HG03469 (cell line): Measurements from ENCODE around the gene ECE1.

Experiments used
- ATAC-seq: cut with Tn5 transposase; IDR thresholded peaks from one replicate; pipeline ENCODE4 v1.9.1; 2021; ENCODE audit warnings: mild to moderate bottlenecking, moderate library complexity, moderate number of reproducible peaks; ENCODE audit not compliant: unreplicated experiment

ECE1 gene

DNA sequence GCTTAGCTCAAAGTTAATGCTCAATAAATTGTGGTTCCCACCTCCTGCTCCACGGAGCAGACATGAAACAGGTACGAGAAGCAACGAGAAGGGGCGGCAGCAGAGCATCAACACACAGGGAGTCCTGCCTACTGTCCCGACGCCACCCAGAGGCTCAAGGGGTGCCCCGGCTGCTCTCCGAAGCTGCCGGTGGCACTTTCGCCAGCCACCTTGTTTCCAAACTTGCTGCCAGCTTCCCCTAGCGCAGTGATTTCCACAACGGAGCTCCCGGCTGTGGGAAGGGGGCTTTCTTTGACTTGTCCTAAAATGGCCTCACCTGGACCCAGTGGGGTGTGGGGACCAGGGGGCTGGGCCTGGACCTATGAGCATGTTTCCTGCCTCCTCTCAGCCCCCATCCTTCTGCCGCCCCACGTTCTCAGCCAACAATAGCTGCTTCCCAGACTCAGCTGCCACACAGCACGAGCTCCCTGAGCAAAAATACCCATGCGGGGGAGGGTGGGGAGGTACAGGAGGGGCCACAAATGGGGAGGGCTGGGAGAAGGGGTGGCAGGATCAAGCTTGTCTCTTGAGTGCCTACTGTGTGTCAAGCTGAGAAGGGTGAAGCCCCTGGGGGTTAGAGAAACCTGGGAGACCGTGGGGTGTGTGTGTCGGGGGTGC, 35.6 kb upstream of the ECE1 start:
- no peak for ATAC-seq

DNA sequence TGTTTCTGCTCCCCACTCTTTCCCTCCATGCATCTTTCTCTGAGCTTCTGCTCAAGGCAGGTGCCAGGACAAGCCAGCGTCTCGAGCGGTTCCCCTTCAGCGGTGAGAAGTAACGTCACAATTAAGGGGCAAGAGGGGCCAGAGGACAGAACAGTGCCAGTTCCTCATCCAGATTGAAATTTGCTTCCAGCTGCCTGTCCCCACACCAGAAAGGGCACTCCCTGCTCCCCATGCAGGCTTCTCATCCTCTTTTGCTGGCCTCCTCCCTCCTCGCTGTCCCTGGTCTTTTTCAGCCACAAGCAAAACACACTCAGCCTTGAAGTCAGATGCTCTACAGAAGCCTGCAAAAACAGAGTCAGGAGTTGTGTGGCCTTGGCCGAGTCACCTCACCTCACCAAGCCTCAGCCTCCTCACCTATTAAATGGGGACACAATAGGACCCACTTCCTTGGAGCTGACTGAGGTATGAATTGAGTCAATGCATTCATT, 35.0 kb upstream of the ECE1 start:
- no peak for ATAC-seq

DNA sequence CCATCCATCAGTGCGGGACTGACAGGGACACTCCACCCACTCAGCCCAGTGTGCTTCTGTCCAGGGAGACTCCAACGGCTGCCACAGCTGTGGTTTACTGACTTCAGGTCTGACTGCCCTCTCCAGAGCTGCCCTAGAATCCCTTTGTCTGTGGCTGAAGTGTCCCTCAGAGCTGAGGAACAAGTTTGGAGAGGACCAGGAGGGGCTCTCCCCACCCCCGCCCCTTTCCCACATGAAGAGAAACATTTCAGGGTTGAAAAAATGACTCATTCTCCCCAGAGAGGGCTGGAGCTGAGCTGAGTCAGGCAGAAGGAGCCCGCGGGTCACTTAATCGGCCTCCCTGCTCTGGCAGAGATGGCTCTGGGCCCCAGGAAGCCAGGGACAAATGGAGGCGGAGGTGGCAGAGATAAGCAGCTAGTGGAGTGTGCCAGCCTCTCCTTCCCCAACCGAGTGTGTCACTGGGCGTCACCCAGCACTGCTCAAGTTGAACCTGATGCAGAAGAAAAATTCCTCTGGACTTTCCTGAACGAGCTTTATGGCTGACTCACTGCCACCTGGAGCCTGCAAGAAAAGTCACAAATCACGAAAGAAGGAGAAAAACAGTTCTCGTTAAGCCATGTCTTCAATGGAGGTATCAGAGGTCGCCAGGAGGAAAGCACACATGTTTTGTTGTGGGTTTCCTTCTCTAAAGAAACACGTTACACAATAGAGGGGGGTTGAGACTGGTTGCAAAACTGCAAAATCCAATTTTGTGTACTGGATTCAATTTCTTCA, 34.3 kb upstream of the ECE1 start:
- ATAC-seq, result no peak

DNA sequence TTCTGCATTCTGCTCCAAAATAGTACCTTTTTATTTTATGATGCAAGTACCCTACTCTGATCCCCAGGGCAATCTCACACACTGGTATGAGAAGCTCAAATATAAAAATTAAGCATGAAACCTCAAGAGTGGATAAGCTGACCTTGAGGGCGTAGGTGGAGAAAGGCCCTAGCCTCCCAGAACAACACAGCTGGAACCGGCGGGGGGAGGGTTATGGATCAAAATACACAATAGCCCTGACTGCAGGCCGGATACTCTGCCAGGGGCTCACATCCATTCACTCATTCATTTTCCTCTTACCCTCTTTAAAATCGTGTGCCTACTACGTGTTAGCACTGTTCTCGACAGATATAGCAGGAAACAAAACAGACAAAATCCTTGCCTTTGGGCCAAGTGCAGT, 32.8 kb upstream of the ECE1 start:
- ATAC-seq, result no peak

DNA sequence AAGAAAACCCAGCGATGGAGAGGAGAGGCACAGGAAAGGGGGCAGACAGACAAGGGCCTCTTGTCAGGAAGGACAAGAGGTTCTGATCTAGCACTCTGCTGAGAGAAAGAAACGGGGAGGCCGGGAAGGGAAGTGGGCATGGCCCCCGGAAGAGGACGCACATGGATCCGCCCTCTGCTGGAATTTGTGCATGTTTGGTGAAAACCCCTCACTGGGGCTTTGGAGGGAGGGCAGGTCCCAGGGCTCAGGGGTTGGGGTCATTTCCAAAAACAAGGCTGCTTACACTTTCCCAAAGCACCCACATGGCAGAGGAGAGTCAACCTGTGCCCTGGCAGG, 32.4 kb upstream of the ECE1 start:
- ATAC-seq, result no peak

GRCh38 chr1:21321963-21322680, 31.9 kb upstream of the ECE1 start:
- no peak for ATAC-seq

DNA sequence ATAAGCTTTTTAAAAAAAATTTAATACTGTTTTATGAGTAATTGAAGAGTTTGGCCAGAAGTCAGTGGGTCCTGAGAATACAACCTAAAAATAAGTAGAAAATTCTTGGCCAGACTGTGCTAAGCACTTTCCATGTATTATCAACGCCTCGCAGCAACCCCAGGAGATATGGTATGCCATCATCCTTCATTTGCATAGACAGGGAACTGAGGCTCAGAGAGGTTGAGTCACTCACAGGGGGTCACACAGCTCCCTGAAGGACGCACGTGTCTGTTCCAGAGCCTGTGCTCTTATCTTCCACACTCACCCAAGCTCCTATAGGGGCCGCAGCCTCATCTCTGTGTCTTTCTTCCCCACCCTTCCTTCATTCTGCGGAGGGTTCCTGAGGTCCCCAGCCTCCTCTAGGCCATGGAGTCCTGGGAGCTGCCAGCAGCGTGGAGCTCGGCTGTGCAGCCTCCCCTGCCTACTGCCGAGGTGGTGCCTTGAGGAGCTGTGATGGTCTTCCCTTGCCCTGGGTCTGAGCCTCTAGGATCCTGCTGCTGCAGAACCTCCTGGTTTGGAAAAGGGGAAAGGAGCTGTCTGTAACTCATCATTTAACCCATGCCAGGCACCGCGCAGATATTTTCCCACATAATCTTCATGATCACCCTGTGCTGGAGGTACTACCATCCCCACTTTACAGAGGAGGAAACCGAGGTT, 30.3 kb upstream of the ECE1 start:
- ATAC-seq, result no peak

DNA sequence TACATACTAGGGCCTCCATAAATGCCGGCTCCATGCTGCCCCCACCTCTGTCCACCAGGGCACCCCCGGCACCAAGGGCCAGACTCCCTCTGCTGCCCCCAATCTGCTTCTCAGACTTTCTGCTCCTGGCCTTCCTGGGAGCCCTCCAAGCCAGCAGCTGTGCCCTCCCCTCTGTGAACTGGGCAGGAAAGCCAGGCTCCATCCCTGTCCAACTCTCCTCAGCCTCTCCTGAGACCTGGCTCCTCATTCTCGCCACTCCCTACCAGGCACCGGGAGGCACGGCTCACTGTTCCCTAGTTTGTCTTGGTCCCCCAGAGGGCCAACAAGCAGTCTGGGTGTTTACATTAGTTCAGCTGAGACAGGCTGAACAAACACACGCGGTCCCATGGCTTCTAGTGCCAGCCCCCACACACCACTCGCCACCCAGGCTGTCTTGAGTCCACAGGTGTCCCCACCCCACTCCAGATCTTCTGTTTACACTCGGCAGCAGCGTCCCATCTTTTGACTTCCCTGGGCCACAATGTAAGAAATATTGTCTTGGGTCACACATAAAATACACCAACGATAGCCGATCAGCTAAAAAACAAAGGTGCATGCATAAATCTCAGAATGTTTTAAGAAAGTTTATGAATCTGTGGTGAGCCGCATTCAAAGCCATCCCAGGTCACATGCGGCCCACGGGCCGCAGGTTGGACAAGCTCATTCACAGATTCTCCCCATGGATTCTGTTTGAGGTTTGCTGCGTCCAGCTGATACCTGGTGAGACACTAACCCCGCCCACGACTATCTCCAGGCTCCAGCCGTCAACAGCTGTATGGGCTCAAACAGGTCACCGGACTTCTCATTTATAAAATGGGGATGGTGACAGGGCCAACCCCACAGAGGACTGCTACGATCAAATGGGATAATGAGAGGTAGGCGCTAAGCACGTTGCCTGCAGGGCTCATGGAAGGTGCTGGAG, 29.5 kb upstream of the ECE1 start:
- no peak for ATAC-seq

DNA sequence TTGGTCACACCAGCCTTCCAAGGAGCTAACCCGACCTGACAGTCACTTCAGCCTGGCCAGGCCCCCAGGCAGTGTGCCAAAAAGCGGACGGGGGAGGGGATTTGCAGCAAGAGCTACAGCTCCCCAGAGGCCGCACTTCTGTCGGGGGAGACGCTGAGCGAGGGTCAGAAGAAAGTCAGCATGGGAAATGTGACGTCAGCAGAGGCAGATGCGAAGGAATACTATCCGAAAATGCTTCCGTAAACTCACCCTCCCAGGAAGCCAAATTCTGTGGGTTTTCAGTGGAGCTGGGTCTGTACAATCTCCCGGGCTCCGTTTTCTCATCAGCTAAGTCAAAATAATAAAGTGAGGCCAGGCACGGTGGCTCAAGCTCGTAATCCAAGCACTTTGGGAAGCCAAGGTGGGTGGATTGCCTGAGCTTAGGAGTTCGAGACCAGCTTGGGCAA, 28.5 kb upstream of the ECE1 start:
- ATAC-seq, result no peak

GRCh38 chr1:21318057-21318713, 27.9 kb upstream of the ECE1 start:
- ATAC-seq, result no peak

GRCh38 chr1:21317690-21318043, 27.4 kb upstream of the ECE1 start:
- no peak for ATAC-seq

DNA sequence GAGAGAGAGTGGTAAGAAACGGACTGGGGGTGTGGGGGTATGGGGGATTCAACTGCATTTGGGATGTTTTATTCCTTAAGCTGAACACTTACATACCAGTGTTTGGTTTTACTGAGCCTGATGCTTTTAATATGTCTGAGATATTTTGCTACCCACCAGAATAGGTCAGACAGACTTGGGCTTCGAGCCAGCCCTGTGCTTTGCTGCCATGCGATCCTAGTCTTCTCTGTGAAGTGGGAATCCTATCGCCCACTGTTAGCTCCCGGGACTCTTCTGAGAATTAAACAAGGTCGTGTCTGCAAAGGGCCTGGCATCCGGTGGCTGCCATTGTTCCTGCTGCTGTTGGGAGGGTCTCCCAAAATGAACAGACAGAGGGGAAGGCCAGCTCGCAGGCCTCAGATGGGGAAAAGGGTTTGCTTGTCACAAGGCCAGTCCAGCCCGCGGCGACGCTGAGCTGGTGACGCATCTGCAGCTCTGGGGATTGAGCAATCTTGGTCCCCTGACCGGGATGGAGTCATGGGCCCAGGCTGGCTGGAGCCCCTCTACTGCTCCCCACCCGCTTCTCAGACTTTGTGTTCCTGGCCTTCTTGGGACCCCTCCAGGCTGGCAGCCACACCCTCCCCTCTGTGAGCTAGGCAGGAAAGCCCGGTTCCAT, 26.9 kb upstream of the ECE1 start:
- no peak for ATAC-seq

- ATAC-seq, result no peak
These were observed 24.6 kb upstream of the ECE1 start for GRCh38 chr1:21314743-21315396.

DNA sequence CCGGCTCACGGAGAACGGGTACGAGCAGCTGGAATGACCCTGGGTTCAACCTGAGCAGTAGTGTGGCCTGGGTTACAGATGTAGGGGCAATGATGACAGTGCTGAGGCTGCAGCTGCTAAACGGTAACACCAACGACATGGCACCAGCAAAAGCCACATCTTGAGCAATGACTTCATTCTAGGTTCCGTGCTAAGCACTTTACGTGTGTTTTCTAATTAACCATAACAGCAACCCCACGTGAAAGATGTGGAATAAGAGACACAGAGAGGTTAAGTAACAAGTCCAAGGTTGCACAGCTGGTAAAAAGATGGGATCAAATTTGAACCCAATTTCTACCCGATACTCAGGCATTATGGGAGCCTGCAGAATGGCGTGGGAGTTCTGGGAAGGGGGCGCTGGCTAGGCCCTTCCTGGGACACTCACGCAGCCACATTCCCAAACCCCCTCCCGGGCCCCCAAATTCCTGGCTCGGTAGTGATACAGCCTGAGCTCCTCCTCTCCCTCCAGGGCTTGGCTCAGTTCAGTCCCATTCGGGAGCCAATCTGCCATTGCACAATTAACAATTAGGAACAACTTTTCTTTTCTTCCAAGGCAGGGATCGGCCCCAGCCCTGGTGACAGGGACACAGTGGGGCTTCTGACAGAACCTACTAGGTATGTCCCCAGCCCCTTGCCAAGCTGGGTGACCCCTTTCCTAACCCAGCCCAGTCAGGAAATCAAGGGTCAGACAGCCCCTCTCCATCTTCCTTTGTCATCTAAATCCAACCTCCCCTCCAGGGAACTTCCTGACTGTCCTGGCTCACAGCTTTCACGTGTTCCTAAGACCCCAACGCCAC, 23.8 kb upstream of the ECE1 start:
- no peak for ATAC-seq

DNA sequence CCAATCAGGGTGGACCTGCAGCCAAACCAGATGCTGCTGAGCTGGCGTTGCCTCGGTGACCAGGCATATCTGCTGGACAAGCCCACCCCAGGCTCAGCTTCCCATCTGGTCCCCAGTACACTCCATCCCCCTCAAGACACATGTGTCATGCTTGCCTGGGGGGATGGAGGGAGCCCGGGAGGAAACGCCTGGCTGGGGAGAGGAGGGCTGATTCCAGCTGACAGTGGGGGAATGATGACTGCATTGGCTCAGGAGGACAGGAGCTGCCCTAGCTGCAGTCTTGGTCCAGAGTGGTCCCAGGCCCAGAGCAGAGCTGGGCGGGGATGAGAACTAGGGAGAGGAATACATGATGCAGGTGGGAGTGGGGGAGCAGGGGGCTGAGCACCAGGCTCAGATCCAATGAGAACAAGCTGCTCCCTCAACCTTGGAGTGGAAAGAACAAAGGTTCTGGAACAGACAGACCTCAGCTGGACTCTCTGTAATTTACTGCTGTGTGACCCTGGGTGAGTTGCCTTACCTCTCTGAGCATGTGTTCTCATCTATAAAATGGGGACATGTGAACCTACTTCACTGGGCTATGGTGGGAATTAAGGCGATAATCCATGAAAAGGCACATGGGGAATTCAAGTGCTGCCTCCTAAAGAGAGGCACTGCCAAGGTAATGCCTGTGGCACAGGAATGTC, 23.1 kb upstream of the ECE1 start:
- ATAC-seq, result no peak

- no peak for ATAC-seq
These were observed 22.2 kb upstream of the ECE1 start for GRCh38 chr1:21312407-21312992.

- ATAC-seq, result no peak
These were observed 20.8 kb upstream of the ECE1 start for GRCh38 chr1:21311016-21311415.
